MM.1S (cell line): Measurements from ENCODE around the gene MLIP.

Experiments
- CTCF ChIP-seq: fragments of 300-600 bp; sonication (generic); IDR thresholded peaks from 2 replicates; pipeline ENCODE4 v1.5.1; 2016; ENCODE audit warnings: antibody characterized with exemption, low read length, mixed read lengths
- EZH2 ChIP-seq: fragments of 300-600 bp; sonication (generic); optimal IDR thresholded peaks from 2 replicates; pipeline ENCODE3; 2017; ENCODE audit warnings: low read depth, mild to moderate bottlenecking, antibody characterized with exemption, low read length, mixed read lengths
- EZH2phosphoT487 ChIP-seq: fragments of 300-600 bp; sonication (generic); IDR thresholded peaks from 2 replicates; pipeline ENCODE4 v1.6.1; 2018; ENCODE audit warnings: antibody characterized with exemption, low read length

- TF ChIP-seq CTCF (no peak), EZH2 (no peak), EZH2phosphoT487 (no peak)
Measured at GRCh38 chr6:54204921-54205591, 93.8 kb downstream of the MLIP start.
